Tibial nerve (tissue), 4 donors: Measurements from ENCODE around the gene POLR3C. TPM values are rescaled to one million over a fixed set of nuclear protein-coding genes. Genes with fewer than 3 reads are reported as not detected.

Experiments used
- DNase-seq, 2 donors: peaks; one replicate each; pipeline ENCODE4 v3.0.0-alpha.2; 2019; ENCODE audit warnings: low spot score in 2 of 2
- H3K27ac ChIP-seq, 4 donors: fragments of 200-600 bp; sonication (generic) in 3 of 4; one replicate each; pipeline ENCODE4 v1.5.1; 2017 to 2019; ENCODE audit warnings: mild to moderate bottlenecking in 1 of 4
- H3K27me3 ChIP-seq, 2 donors: fragments of 200-600 bp; sonication (generic) in 1 of 2; one replicate each; pipeline versions ENCODE4 v1.5.1 to v1.6.0; 2017 to 2019
- H3K36me3 ChIP-seq, 3 donors: fragments of 200-600 bp; sonication (generic); one replicate each; pipeline ENCODE4 v1.5.1; 2018 to 2019
- H3K4me1 ChIP-seq, 4 donors: fragments of 200-600 bp; sonication (generic) in 3 of 4; one replicate each; pipeline ENCODE4 v1.5.1; 2017 to 2019
- H3K4me3 ChIP-seq, 4 donors: fragments of 200-600 bp; sonication (generic) in 3 of 4; one replicate each; pipeline ENCODE4 v1.5.1; 2017 to 2019; ENCODE audit warnings: mild to moderate bottlenecking in 1 of 4, moderate library complexity in 1 of 4
- H3K9me3 ChIP-seq, 4 donors: fragments of 200-600 bp; sonication (generic) in 3 of 4; one replicate each; pipeline ENCODE4 v1.5.1; 2017 to 2019
- EP300 ChIP-seq, 2 donors: sonication (generic); formaldehyde crosslinking; IDR thresholded peaks; one replicate each; pipeline ENCODE4 v1.6.1; 2017; ENCODE audit warnings: antibody characterized with exemption in 2 of 2, mild to moderate bottlenecking in 1 of 2
- POLR2A ChIP-seq, 2 donors: fragments of 450-650 bp; IDR thresholded peaks; one replicate each; pipeline ENCODE4 v1.6.1; 2017; ENCODE audit warnings: antibody characterized with exemption in 2 of 2, mild to moderate bottlenecking in 2 of 2, moderate library complexity in 2 of 2
- WGBS, 2 donors: methylation state at CpG; one replicate each; pipeline ENCODE4 v1.1.5; 2018; 5-methylcytosine and 5-hydroxymethylcytosine counted together
- total RNA-seq, 4 donors: library from RNA; depleted of rRNA; stranded (reverse); fragments of >200 nt; gene quantifications; one replicate each; pipeline ENCODE4 v1.1.0, GENCODE V29; 2016
- TF ChIP-seq, protein P1 (sequence below), 5 experiments: fragments of 200-600 bp in 3 of 5; fragments of 450-650 bp in 2 of 5; sonication (generic) in 3 of 5; IDR thresholded peaks; one replicate each; pipeline ENCODE4 v1.5.1; 2016 to 2019; ENCODE audit warnings: antibody characterized with exemption in 5 of 5, mild to moderate bottlenecking in 3 of 5, moderate library complexity in 2 of 5

Gene POLR3C
- total RNA-seq, 4 donors from 2014 or later = 25.9 to 39.6 (median 37.8) TPM

DNA sequence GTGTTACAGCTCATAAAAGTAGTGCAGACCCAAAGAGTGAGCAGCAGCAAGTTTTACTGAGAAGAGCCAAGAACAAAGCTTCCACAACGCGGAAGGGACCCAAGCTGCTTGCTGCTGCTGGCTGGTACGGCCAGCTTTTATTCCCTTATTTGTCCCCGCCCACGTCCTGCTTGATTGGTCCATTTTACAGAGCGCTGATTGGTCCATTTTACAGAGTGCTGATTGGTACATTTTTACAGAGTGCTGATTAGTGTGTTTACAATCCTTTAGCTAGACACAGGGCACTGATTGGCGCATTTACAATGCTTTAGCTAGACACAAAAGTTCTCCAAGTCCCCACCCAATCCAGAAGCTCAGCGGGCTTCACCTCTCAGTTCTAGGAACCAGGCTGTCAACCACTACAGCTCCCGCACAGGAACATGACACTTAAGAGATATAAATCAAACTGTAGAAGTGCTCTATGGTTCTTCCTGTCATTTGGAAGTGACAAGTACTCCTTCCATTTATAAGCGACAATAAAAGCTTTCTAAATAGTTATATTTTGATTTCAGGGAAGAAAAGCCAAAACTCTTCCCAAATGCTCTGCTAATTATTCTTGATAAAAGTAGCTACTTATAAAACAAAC lies 28.6 kb upstream of the POLR3C start:
- Histone ChIP-seq H3K4me3 (no peak overlapping the region), H3K27me3 (no peaks in the 10 kb centered on the region), H3K36me3 (peaks cover 0 to 24% (median 0%) of the 10 kb centered on the region in 3 donors), H3K27ac (no peak overlapping the region), H3K4me1 (peaks cover 0 to 2% (median 0%) of the 10 kb centered on the region in 4 donors), H3K9me3 (peaks cover 0 to 11% (median 3%) of the 10 kb centered on the region in 4 donors)
- TF ChIP-seq, protein P1, sequence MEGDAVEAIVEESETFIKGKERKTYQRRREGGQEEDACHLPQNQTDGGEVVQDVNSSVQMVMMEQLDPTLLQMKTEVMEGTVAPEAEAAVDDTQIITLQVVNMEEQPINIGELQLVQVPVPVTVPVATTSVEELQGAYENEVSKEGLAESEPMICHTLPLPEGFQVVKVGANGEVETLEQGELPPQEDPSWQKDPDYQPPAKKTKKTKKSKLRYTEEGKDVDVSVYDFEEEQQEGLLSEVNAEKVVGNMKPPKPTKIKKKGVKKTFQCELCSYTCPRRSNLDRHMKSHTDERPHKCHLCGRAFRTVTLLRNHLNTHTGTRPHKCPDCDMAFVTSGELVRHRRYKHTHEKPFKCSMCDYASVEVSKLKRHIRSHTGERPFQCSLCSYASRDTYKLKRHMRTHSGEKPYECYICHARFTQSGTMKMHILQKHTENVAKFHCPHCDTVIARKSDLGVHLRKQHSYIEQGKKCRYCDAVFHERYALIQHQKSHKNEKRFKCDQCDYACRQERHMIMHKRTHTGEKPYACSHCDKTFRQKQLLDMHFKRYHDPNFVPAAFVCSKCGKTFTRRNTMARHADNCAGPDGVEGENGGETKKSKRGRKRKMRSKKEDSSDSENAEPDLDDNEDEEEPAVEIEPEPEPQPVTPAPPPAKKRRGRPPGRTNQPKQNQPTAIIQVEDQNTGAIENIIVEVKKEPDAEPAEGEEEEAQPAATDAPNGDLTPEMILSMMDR (IDR thresholded peaks at IDR 0.05) = no peak
- TF ChIP-seq POLR2A (IDR thresholded peaks at IDR 0.05) (no peak), EP300 (IDR thresholded peaks at IDR 0.05) (no peak)
- DNase-seq = no peak
- 96 to 97% methylated on average over 10 of the region's 10 CpGs for WGBS, 2 donors

DNA sequence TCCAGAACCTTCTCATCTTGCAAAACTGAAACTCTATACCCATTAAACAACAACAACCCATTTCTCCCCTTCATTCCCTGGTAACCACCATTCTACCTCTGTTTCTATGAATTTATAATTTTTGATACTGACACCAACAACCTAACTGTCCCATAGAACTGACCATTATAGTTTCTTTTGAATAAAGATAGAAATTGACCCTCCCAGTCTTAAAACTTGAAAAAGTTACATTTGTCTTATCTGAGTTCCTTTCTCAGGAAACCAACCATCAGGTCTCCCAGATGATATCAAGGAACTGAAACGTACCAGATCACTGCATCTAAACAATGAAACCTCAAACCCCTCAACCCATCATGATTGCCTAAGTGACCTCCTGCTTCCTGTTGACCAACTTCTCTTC lies 27.2 kb upstream of the POLR3C start:
- H3K4me1 ChIP-seq = peaks cover 0 to 12% (median 0%) of the 10 kb centered on the region in 4 donors
- TF ChIP-seq EP300 (IDR thresholded peaks at IDR 0.05) (no peak), POLR2A (IDR thresholded peaks at IDR 0.05) (no peak)
- TF ChIP-seq, protein P1 (IDR thresholded peaks at IDR 0.05) = no peak
- 45 to 74% methylated on average over 1 of the region's 1 CpG for WGBS, 2 donors
- H3K36me3 ChIP-seq = peaks cover 0 to 24% (median 0%) of the 10 kb centered on the region in 3 donors
- peaks cover 0 to 11% (median 3%) of the 10 kb centered on the region in 4 donors for H3K9me3 ChIP-seq
- no peaks in the 10 kb centered on the region for H3K27me3 ChIP-seq
- H3K4me3 ChIP-seq = no peak overlapping the region
- no peak overlapping the region for H3K27ac ChIP-seq
- DNase-seq = no peak

DNA sequence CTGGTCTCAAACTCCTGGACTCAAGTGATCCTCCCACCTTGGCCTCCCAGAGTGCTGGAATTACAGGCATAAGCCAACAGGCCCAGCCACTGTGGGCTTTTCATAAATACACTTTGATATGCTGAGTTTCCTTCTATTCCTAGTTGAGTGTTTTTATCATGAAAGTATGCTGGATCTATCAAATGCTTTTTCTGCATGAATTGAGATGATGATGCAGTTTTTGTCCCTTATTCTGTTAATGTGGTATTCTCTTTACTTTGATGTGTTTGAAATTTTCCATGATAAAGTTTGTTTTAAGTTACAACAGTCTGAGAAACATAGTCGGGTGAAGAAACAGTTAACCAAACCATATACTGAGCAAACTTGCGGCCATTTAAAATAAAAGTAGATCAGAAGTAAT lies 24.2 kb upstream of the POLR3C start:
- 87 to 88% methylated on average over 2 of the region's 2 CpGs for WGBS, 2 donors

DNA sequence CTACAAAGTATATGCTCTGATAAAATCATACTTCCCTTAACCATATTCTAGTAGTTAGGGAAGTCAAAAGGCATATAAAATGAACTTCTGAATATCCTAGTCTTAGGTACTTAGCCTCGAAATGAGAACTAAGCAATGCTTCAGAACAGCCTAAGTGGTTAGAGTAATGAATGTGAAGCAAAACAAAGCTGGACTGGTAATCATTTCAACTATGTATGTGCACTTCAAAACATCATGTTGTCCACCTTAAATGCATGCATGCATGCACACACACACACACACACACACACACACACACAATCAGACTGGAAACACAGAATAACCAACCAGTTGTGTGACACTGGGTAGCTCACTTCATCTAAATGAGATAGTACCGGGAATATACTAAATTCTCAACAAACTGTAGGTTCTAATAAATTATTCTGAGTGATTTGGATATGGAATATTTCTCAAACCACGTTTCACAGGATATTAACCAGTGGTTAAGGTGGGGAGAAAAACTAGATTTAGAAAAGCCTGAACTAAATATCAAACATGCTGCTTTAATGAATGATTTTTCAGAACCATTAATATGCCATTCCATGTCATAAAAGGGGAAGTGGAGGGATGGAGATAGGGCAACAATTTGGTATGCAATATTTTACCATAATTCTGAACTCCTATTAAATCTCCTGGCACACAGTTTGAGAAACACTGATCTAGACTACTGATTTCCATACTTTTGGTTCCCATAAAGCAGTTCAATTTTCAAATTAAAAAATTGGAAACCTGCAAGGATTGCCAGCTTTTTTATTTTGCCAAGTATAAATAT lies 19.6 kb upstream of the POLR3C start:
- Histone ChIP-seq H3K4me3 (no peak overlapping the region), H3K27me3 (no peaks in the 10 kb centered on the region), H3K4me1 (peaks cover 0 to 49% (median 4%) of the 10 kb centered on the region in 4 donors), H3K9me3 (no peaks in the 10 kb centered on the region), H3K36me3 (peaks cover 0 to 5% (median 0%) of the 10 kb centered on the region in 3 donors), H3K27ac (no peak overlapping the region)
- WGBS, 2 donors = 63% methylated on average over 3 of the region's 3 CpGs
- TF ChIP-seq, protein P1 (IDR thresholded peaks at IDR 0.05) = no peak
- TF ChIP-seq EP300 (IDR thresholded peaks at IDR 0.05) = no peak
- TF ChIP-seq POLR2A (IDR thresholded peaks at IDR 0.05) = no peak
- no peak for DNase-seq

More for the DNA sequence above, 24.2 kb upstream of the POLR3C start:
- peaks cover 0 to 10% (median 0%) of the 10 kb centered on the region in 3 donors for H3K36me3 ChIP-seq
- TF ChIP-seq POLR2A (IDR thresholded peaks at IDR 0.05) (no peak), EP300 (IDR thresholded peaks at IDR 0.05) (no peak)
- TF ChIP-seq, protein P1 (IDR thresholded peaks at IDR 0.05) = no peak
- no peak overlapping the region for H3K4me3 ChIP-seq
- H3K27ac ChIP-seq = no peak overlapping the region
- H3K4me1 ChIP-seq = peaks cover 0 to 34% (median 4%) of the 10 kb centered on the region in 4 donors
- H3K9me3 ChIP-seq = peaks cover 0 to 11% (median 3%) of the 10 kb centered on the region in 4 donors
- no peaks in the 10 kb centered on the region for H3K27me3 ChIP-seq
- no peak for DNase-seq

DNA sequence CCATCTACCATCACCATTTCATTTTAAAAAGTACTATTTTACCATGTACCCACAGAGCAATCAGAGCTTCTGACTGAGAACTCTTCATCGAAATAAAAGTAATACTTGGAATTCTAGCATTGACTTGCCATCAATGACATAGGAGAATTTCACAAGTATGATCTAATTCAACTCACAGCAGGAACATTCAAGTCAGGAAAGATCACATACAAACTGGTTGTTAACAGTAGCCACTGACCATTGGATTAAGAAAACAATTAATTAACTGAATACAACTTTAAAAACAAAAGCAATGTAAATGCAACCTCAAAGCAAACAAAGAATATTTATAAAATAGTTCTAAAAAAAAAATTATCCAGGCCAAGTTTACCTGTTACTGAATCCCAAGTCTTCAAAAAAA lies 18.9 kb upstream of the POLR3C start:
- Histone ChIP-seq H3K36me3 (peaks cover 0 to 5% (median 0%) of the 10 kb centered on the region in 3 donors), H3K9me3 (no peaks in the 10 kb centered on the region), H3K27ac (no peak overlapping the region), H3K4me1 (peaks cover 0 to 49% (median 4%) of the 10 kb centered on the region in 4 donors), H3K4me3 (no peak overlapping the region), H3K27me3 (no peaks in the 10 kb centered on the region)
- TF ChIP-seq EP300 (IDR thresholded peaks at IDR 0.05) = no peak
- TF ChIP-seq POLR2A (IDR thresholded peaks at IDR 0.05) = no peak
- TF ChIP-seq, protein P1 (IDR thresholded peaks at IDR 0.05) = no peak
- WGBS, 2 donors = 49 to 60% methylated on average over 1 of the region's 1 CpG
- no peak for DNase-seq
